Measurements from ENCODE around the gene DDX27. TPM values are rescaled to one million over a fixed set of nuclear protein-coding genes. Genes with fewer than 3 reads are reported as not detected.

DDX27 gene
- total and polyA plus RNA-seq, 2 of the 8 experiments (the other 6 are each of a cell fraction or from before 2014, with no cell fraction given): 42.7 to 51.0 TPM

DNA sequence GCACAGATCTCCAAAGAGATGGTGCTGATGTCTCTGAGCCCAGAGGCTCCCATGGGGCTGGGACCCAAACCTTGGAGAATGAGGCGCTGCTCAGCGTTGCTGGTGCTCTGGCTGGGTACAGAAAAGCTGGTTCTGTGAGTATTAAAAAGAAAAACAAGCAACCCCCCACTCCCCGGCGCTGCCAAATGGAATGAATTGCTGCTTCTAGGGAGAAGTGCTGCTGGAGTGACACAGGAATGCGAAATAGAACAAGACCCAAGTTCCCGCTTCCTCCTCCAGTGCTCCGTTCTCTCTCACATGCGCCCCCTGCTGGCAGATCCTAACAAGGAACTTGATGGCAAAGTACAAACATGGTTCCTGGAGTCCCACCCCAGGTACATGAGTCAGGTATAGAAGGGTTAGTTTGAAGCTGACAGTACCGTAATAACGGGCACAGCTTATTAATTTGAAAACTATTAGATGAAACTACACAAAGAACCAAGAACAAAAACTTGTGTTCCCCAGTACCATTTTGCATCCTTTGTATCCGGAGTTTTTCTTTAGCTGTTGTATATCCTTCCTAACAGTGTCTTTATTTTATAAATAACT, 2.1 kb upstream of the DDX27 start:
- H3K36me3 ChIP-seq (ENCODE audit: control insufficient read depth in 2 of 4, insufficient read depth in 4 of 4, low read length in 3 of 4): peaks cover 0 to 8% (median 7%) of the 10 kb centered on the region in 4 experiments; a peak in 4 of 8 replicates
- peak overlapping the region; percentile 89 for H2AFZ ChIP-seq (ENCODE audit: low read length)
- H3K56ac ChIP-seq (replicated peaks; ENCODE audit: insufficient read length, low read depth, low read length): no peak overlapping the region
- no peak overlapping the region for H2BK5ac ChIP-seq (ENCODE audit: low read depth, low read length)
- WGBS, 2 experiments (ENCODE audit: extremely low coverage in 1 of 2, insufficient coverage in 1 of 2, insufficient read length in 1 of 2, insufficient replicate concordance in 2 of 2, low coverage in 1 of 2, low lambda C conversion rate in 2 of 2, missing lambda C conversion rate in 1 of 2): 27% methylated on average over 11 of the region's 11 CpGs; no CpG with 5 or more reads in 1 of the 2 experiments
- no peak overlapping the region for H2AK5ac ChIP-seq (ENCODE audit: low read depth, low read length)
- H3K18ac ChIP-seq (ENCODE audit: extremely low read depth, low read length): no peak overlapping the region
- no peak overlapping the region for H3K9ac ChIP-seq (replicated peaks in 1 of 4; ENCODE audit: extremely low read depth in 1 of 4, low read depth in 3 of 4, low read length in 3 of 4)
- no peak overlapping the region for H2BK15ac ChIP-seq (ENCODE audit: low read length)
- CTCF ChIA-PET (ENCODE audit: partially characterized antibody): interaction anchor here (0.7 to 3.9 kb wide), 36 partner anchors 11 to 280 kb away, joined by 3 to 52 read pairs (median 4); no protein-coding TSS in a partner anchor
- H3K79me2 ChIP-seq (ENCODE audit: control insufficient read depth in 1 of 2, insufficient read depth in 2 of 2, low read length in 2 of 2): peaks cover 10 to 15% of the 10 kb centered on the region in 2 experiments; a peak in 3 of 4 replicates
- no peak overlapping the region; the same call in 1 of the 2 replicates for H2BK12ac ChIP-seq (ENCODE audit: low read depth, low read length)
- H3K4me1 ChIP-seq (replicated peaks in 1 of 4; ENCODE audit: control insufficient read depth in 3 of 4, insufficient read depth in 4 of 4, low read length in 3 of 4): peaks cover 0 to 5% (median 3%) of the 10 kb centered on the region in 4 experiments; a peak in 3 of 7 replicates
- no peak overlapping the region for H4K91ac ChIP-seq (replicated peaks; ENCODE audit: insufficient read length, low read length)
- no peak overlapping the region for H2BK120ac ChIP-seq (replicated peaks; ENCODE audit: low read depth, low read length)
- H3K9me3 ChIP-seq (ENCODE audit: insufficient read depth in 2 of 2, low read depth in 1 of 2, low read length in 1 of 2): no peaks in the 10 kb centered on the region
- no peak overlapping the region for H2BK20ac ChIP-seq (ENCODE audit: low read length)
- POLR2A ChIA-PET (ENCODE audit: partially characterized antibody): interaction anchor here (0.8 to 2.3 kb wide), 7 partner anchors 10 to 171 kb away, joined by 3 to 13 read pairs (median 5); partner anchors contain the start of genes CSE1L, STAU1 and ZNFX1
- no peak overlapping the region for H3K14ac ChIP-seq (ENCODE audit: insufficient read length)
- H3K23ac ChIP-seq (ENCODE audit: insufficient read length): no peak overlapping the region
- no peak overlapping the region for H3K4ac ChIP-seq (replicated peaks; ENCODE audit: insufficient read length, low read depth, low read length)
- H3K27ac ChIP-seq (ENCODE audit: low read depth, low read length): no peak overlapping the region
- FAIRE-seq (peak; percentile 88), DNase-seq (ENCODE audit: low read depth in 1 of 2, low spot score in 2 of 2) (peak; percentile 83 to 98)
- H3K4me3 ChIP-seq (ENCODE audit: extremely low read depth in 1 of 4, insufficient read depth in 2 of 4, low read depth in 3 of 4, low read length in 4 of 4): peak overlapping the region in 2 of 4 experiments; percentile 10 to 21; a peak in 3 of 8 replicates
- peaks cover 3% of the 10 kb centered on the region; the same call in 1 of the 2 replicates for H3K79me1 ChIP-seq (ENCODE audit: low read depth, low read length)
- H3K4me2 ChIP-seq (ENCODE audit: insufficient read depth in 1 of 2, low read depth in 2 of 2, low read length in 2 of 2): peak overlapping the region in 1 of 2 experiments; percentile 15; a peak in 1 of 4 replicates
- H4K8ac ChIP-seq (ENCODE audit: extremely low read depth, insufficient read depth, low read length): no peak overlapping the region
- H4K5ac ChIP-seq (ENCODE audit: insufficient read length, low read depth, low read length): no peak overlapping the region
- peaks cover 7% of the 10 kb centered on the region; the same call in 1 of the 2 replicates for H3K23me2 ChIP-seq (ENCODE audit: low read depth, low read length)
- no peaks in the 10 kb centered on the region for H4K20me1 ChIP-seq (replicated peaks in 1 of 2; ENCODE audit: control insufficient read depth in 1 of 2, insufficient read depth in 2 of 2, low read length in 2 of 2)
- no peaks in the 10 kb centered on the region for H3K27me3 ChIP-seq (replicated peaks in 1 of 4; ENCODE audit: control insufficient read depth in 3 of 4, extremely low read depth in 1 of 4, insufficient read depth in 3 of 4, low read length in 3 of 4)
- TF ChIP-seq NANOG (IDR thresholded peaks at IDR 0.05; ENCODE audit: insufficient read depth, low read depth, low read length, poor library complexity, severe bottlenecking) (no peak), CBX5 (IDR thresholded peaks at IDR 0.05; ENCODE audit: low read depth, low read length) (no peak), CHD1 (IDR thresholded peaks at IDR 0.05; ENCODE audit: low read depth, low read length) (no peak), SP2 (IDR thresholded peaks at IDR 0.05; ENCODE audit: low read length) (no peak), BCL11A (IDR thresholded peaks at IDR 0.05; ENCODE audit: low read depth in 2 of 2, low read length in 2 of 2) (no peak), SP1 (IDR thresholded peaks at IDR 0.05; ENCODE audit: low read depth, low read length) (0 out of 2 replicates have a peak, but pooled peaks have one; percentile 28), RAD21 (IDR thresholded peaks at IDR 0.05 in 1 of 2, conservative IDR thresholded peaks at IDR 0.05 in 1 of 2; ENCODE audit: low read depth in 2 of 2, low read length in 2 of 2) (peak; percentile 68 to 78), NRF1 (IDR thresholded peaks at IDR 0.05; ENCODE audit: low read depth, low read length) (no peak), JUN (IDR thresholded peaks at IDR 0.05; ENCODE audit: low read depth, low read length) (no peak), KDM5A (IDR thresholded peaks at IDR 0.05; ENCODE audit: low read length) (no peak)
- TF ChIP-seq, protein P1, sequence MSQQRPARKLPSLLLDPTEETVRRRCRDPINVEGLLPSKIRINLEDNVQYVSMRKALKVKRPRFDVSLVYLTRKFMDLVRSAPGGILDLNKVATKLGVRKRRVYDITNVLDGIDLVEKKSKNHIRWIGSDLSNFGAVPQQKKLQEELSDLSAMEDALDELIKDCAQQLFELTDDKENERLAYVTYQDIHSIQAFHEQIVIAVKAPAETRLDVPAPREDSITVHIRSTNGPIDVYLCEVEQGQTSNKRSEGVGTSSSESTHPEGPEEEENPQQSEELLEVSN (IDR thresholded peaks at IDR 0.05): no peak

All from H1 (cell line).